ENCODE results near the gene RNF207. TPM values are rescaled to one million over a fixed set of nuclear protein-coding genes. Genes with fewer than 3 reads are reported as not detected.

Gene RNF207
- total RNA-seq, 2 donors from 2014 or later = 18.4 to 19.4 TPM

DNA sequence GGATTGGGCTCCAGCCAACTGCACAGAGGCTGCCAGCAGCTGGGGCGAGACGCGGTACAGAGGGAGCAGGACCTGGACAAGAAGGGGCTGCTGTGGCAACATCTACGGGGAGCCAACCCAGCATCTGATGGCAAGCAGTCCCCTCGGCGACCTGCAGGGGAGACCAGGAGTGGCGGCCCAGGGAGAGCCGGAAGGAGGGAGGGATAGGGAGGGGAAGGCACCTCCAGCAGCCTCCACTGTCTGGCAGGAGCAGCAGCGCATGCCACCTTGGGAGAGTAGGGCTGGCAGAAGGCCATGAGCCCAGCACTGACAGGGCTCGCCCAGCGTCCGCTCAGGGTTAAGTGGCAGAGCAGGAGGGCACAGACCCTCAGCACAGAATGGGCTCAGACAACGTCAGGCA lies 43.1 kb upstream of the RNF207 start:
- no peaks in the 10 kb centered on the region for H3K36me3 ChIP-seq
- H3K4me1 ChIP-seq = no peaks in the 10 kb centered on the region
- no peak for DNase-seq
- H3K27me3 ChIP-seq = no peaks in the 10 kb centered on the region
- no peak overlapping the region for H3K27ac ChIP-seq
- no peak overlapping the region for H3K4me3 ChIP-seq
- TF ChIP-seq, protein P1, sequence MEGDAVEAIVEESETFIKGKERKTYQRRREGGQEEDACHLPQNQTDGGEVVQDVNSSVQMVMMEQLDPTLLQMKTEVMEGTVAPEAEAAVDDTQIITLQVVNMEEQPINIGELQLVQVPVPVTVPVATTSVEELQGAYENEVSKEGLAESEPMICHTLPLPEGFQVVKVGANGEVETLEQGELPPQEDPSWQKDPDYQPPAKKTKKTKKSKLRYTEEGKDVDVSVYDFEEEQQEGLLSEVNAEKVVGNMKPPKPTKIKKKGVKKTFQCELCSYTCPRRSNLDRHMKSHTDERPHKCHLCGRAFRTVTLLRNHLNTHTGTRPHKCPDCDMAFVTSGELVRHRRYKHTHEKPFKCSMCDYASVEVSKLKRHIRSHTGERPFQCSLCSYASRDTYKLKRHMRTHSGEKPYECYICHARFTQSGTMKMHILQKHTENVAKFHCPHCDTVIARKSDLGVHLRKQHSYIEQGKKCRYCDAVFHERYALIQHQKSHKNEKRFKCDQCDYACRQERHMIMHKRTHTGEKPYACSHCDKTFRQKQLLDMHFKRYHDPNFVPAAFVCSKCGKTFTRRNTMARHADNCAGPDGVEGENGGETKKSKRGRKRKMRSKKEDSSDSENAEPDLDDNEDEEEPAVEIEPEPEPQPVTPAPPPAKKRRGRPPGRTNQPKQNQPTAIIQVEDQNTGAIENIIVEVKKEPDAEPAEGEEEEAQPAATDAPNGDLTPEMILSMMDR (IDR thresholded peaks at IDR 0.05) = no peak
- no peaks in the 10 kb centered on the region for H3K9me3 ChIP-seq
- intact Hi-C loops (cut with DNase I) = no loop called here
- H3K9ac ChIP-seq (ENCODE audit: low read depth in 2 of 2, low read length in 2 of 2) = no peak overlapping the region

DNA sequence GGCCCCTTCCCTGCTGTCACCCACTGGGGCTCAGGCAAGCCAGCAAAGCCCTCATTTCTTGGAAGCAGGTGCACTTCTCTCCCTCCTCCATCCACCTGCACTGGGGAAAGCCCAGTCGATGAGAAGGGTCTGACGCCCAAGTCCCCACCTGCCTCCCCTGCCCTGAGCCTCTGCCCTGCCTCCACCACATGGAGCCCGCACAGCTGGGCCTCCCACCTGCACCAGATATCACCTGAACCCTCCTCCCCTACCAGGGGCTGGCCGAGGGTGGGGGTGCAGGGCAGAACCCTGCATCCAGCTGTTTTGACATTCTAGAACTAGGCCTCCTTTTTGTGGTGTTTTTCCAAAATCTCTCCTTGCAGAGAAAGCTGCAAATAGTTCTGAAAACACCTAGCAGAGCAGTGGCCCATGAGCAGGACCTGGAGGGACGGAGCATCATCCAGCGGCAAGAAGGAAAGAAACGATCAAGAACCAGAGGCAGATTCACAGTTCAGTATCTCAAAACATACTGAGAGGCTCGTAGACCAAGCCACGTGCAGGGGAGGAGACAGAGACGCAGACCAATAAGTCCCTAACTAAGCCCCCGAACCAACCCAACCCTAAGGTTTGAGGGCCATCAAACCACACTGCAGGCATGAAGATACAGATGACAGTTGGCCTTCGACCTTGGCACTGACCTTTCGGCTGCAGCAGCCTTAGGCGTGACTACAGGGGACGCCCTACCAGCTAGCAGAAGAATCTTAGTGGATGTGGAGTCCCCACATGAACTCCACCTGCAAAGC lies 42.5 kb upstream of the RNF207 start:
- no peaks in the 10 kb centered on the region for H3K36me3 ChIP-seq
- intact Hi-C loops (cut with DNase I) = no loop called here
- TF ChIP-seq, protein P1 (IDR thresholded peaks at IDR 0.05) = no peak
- H3K9me3 ChIP-seq = no peaks in the 10 kb centered on the region
- H3K4me3 ChIP-seq = no peak overlapping the region
- no peak overlapping the region for H3K9ac ChIP-seq (ENCODE audit: low read depth in 2 of 2, low read length in 2 of 2)
- no peaks in the 10 kb centered on the region for H3K4me1 ChIP-seq
- no peak for DNase-seq
- H3K27ac ChIP-seq = no peak overlapping the region
- H3K27me3 ChIP-seq = no peaks in the 10 kb centered on the region

DNA sequence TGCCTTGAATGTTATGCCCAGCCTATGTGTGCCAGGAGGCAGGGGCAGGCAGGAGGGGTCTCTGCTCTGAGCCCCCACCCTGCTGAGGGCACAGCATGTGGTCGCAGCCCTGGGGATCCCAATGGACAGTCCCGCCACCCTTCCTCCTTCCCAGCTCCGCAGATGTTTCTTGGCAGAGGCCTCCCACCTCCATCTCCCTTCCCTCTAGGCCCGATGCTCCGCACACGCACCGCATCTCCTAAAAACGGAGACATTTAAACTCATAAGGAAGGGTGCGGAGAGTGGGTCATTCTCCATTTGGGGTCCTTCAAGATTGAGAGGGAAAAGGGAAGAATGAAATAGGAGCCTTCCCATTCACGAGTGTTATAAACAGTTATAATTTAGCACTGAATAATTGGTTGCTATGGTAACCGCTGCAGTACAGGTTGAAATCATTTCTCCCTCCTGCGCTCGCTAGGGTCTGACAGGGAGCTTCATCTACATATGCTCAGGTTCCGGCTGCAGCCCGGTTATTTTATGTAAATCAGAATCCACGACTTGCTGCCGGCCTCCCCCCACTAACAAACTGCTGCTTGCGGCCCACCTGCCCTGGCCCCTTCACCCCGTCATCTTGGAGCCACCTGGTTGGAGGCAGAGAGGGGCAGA lies 41.8 kb upstream of the RNF207 start:
- no peak overlapping the region for H3K4me3 ChIP-seq
- no peaks in the 10 kb centered on the region for H3K27me3 ChIP-seq
- H3K4me1 ChIP-seq = no peaks in the 10 kb centered on the region
- no peak overlapping the region for H3K9ac ChIP-seq (ENCODE audit: low read depth in 2 of 2, low read length in 2 of 2)
- DNase-seq = no peak
- H3K27ac ChIP-seq = no peak overlapping the region
- no peaks in the 10 kb centered on the region for H3K9me3 ChIP-seq
- intact Hi-C loops (cut with DNase I) = no loop called here
- no peaks in the 10 kb centered on the region for H3K36me3 ChIP-seq
- TF ChIP-seq, protein P1 (IDR thresholded peaks at IDR 0.05) = no peak

DNA sequence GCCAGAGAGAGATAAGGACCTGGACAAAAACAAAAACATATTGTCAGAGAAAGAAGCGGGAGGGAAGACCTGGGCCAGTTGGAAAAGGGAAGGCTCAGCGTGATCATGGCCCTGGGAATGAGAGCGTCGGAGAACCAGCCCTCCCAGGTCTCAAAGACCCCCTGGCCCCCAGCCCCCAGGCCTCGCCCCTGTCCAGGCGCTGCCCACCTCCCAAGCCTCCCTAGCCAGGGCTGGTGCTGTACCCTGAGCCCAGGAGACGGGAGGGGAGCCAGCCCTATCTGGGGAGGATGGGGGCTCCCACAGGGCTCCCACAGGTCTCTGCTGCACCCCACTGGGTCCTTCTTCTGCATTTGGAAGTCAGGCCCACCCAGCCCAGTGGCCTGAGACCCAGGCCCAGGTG lies 40.9 kb upstream of the RNF207 start:
- H3K9ac ChIP-seq (ENCODE audit: low read depth in 2 of 2, low read length in 2 of 2) = no peak overlapping the region
- no peaks in the 10 kb centered on the region for H3K27me3 ChIP-seq
- no peaks in the 10 kb centered on the region for H3K4me1 ChIP-seq
- H3K4me3 ChIP-seq = no peak overlapping the region
- H3K27ac ChIP-seq = no peak overlapping the region
- no peak for DNase-seq
- TF ChIP-seq, protein P1 (IDR thresholded peaks at IDR 0.05) = no peak
- H3K36me3 ChIP-seq = no peaks in the 10 kb centered on the region
- intact Hi-C loops (cut with DNase I) = no loop called here
- H3K9me3 ChIP-seq = no peaks in the 10 kb centered on the region

DNA sequence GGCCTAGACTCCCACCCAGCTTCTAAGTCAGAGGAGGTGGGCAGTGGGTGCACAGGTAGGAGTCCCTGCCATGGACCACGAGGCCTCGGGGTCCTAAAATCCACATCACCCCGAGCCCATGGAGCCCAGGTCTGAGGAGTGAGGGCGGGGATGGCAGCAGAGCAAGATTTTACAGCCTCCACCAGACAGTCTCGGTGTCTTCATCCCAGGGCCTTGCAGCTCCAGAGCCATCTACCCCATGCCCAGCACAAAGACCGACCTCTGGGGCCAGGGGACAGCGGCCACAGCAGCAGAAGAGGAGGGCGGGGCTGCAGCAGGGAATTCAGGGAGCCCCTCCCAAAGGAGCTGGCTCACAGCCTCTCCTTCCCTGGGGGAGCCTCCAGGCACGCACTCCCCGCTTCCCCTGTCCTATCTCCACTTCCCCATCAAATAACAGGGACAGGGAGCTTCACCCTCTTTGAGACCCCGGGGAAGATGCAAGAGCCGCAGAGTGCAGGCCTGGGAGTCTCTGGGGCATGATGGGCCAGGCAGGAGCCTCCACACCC lies 40.4 kb upstream of the RNF207 start:
- Histone ChIP-seq H3K27ac (no peak overlapping the region), H3K9me3 (no peaks in the 10 kb centered on the region), H3K36me3 (no peaks in the 10 kb centered on the region), H3K4me3 (no peak overlapping the region), H3K27me3 (no peaks in the 10 kb centered on the region), H3K4me1 (no peaks in the 10 kb centered on the region), H3K9ac (ENCODE audit: low read depth in 2 of 2, low read length in 2 of 2) (no peak overlapping the region)
- TF ChIP-seq, protein P1 (IDR thresholded peaks at IDR 0.05) = no peak
- intact Hi-C loops (cut with DNase I) = no loop called here
- no peak for DNase-seq
